ENCODE results near the gene EFNA5. TPM values are rescaled to one million over a fixed set of nuclear protein-coding genes. Genes with fewer than 3 reads are reported as not detected.

Gene EFNA5
- total RNA-seq, 1 donor from 2014 or later = 38.9 TPM

DNA sequence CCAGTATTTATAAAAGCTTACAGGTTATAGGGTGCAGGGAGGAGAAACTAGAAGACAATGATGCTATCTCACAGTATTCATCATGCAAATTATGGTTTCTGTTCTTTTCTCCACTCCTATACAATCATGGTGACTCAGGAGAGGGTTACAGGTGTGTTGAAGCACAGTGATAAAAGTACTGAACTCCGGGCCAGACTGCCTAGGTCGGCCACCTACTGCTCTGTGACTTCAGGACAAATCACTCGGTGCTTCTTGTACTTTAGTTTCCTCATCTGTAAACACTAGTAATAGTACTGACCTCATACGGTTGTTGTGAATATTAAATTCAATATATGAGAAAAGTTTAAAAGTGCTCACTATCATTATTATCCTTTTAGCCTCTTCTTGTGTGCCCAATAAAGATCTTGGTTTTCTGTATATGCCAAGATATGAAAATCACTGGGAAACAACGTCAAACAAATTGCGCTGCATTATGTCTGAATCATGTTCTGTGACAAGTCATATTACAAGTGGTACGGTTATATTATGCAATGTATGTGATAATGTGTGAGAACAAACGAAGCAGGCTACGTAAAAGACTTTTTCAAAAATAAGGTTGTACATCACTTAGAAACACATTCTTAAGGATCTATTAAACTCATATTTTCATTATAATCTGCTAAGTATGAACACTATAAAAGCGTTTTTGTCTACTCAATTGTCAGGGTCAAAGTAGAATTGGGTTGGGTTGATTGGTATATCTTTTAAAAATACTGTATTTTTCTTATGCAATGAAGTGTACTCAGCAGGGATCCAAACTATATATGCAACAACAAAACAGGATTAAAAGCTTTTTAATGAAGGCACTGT lies 153.3 kb downstream of the EFNA5 start:
- no peaks in the 10 kb centered on the region for H3K9me3 Mint-ChIP-seq (ENCODE audit: low read depth)
- no peak overlapping the region for H3K4me3 Mint-ChIP-seq (ENCODE audit: unreplicated experiment)
- H3K27ac Mint-ChIP-seq (ENCODE audit: unreplicated experiment) = no peak overlapping the region
- TF ChIP-seq, protein P1, sequence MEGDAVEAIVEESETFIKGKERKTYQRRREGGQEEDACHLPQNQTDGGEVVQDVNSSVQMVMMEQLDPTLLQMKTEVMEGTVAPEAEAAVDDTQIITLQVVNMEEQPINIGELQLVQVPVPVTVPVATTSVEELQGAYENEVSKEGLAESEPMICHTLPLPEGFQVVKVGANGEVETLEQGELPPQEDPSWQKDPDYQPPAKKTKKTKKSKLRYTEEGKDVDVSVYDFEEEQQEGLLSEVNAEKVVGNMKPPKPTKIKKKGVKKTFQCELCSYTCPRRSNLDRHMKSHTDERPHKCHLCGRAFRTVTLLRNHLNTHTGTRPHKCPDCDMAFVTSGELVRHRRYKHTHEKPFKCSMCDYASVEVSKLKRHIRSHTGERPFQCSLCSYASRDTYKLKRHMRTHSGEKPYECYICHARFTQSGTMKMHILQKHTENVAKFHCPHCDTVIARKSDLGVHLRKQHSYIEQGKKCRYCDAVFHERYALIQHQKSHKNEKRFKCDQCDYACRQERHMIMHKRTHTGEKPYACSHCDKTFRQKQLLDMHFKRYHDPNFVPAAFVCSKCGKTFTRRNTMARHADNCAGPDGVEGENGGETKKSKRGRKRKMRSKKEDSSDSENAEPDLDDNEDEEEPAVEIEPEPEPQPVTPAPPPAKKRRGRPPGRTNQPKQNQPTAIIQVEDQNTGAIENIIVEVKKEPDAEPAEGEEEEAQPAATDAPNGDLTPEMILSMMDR (IDR thresholded peaks at IDR 0.05) = no peak
- H3K36me3 Mint-ChIP-seq (ENCODE audit: low read depth) = no peaks in the 10 kb centered on the region
- no peak for DNase-seq (ENCODE audit: low spot score)
- H3K27me3 Mint-ChIP-seq (ENCODE audit: low read depth) = no peaks in the 10 kb centered on the region
- H3K4me1 Mint-ChIP-seq (ENCODE audit: low read depth) = peaks cover 30% of the 10 kb centered on the region

DNA sequence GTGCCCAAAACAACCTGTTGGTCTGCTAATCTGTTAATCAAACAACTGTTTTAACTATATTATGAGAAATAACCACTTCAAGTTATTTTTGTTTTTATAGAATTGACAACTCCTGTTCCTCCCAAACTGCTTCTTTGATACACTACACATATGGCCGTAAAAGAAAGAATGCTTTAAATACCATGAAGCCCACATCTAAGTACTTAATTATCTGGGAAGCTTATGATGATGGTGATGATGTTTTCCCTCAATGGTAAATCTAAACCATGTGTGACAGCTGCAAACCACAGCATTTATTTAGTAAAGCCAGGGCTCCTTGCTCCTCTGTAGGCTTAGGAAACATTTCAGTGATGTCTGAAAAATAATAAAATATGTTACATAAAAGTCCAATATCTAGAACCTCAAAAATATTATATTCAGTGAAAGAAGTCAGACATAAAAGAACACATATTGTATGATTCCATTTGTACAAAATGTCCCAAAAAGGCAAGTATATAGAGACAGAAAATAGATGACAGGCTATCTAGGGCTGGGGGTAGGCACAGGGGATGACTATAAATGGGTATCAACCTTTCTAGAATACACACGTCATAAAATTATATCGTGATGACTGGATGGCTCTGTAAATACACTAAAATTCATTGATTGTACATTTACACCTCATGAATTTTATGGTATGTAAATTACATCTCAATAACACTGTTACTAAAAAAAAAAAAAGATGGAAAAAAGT lies 154.1 kb downstream of the EFNA5 start:
- H3K27me3 Mint-ChIP-seq (ENCODE audit: low read depth) = no peaks in the 10 kb centered on the region
- H3K4me1 Mint-ChIP-seq (ENCODE audit: low read depth) = peaks cover 30% of the 10 kb centered on the region
- H3K36me3 Mint-ChIP-seq (ENCODE audit: low read depth) = no peaks in the 10 kb centered on the region
- no peak overlapping the region for H3K27ac Mint-ChIP-seq (ENCODE audit: unreplicated experiment)
- DNase-seq (ENCODE audit: low spot score) = no peak
- H3K4me3 Mint-ChIP-seq (ENCODE audit: unreplicated experiment) = no peak overlapping the region
- TF ChIP-seq, protein P1 (IDR thresholded peaks at IDR 0.05) = no peak
- H3K9me3 Mint-ChIP-seq (ENCODE audit: low read depth) = no peaks in the 10 kb centered on the region

DNA sequence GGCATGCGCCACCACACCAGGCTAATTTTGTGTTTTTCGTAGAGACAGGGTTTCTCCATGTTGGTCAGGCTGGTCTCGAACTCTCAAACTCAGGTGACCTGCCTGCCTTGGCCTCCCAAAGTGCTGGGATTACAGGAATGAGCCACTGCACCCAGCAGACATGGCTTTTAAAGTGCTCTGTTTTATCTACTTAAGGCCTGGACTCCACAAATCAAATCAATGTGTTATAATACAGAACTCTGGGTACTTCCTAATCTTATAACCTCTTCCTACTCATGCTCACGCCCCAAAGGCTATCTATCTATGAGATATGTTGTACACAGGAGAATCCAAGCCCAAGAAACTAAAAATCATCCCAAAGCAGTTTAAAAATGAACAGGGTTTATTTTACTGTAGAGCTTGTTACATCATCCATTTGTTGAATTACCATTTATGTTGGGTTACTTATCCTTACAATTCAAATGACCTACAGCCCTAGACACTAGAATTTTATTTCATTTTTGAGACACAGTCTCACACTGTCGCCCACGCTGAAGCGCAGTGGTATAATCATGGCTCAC lies 155.1 kb downstream of the EFNA5 start:
- Mint-ChIP-seq H3K4me3 (ENCODE audit: unreplicated experiment) (no peak overlapping the region), H3K27ac (ENCODE audit: unreplicated experiment) (no peak overlapping the region), H3K4me1 (ENCODE audit: low read depth) (peaks cover 30% of the 10 kb centered on the region), H3K9me3 (ENCODE audit: low read depth) (no peaks in the 10 kb centered on the region), H3K36me3 (ENCODE audit: low read depth) (no peaks in the 10 kb centered on the region), H3K27me3 (ENCODE audit: low read depth) (no peaks in the 10 kb centered on the region)
- TF ChIP-seq, protein P1 (IDR thresholded peaks at IDR 0.05) = no peak
- no peak for DNase-seq (ENCODE audit: low spot score)

DNA sequence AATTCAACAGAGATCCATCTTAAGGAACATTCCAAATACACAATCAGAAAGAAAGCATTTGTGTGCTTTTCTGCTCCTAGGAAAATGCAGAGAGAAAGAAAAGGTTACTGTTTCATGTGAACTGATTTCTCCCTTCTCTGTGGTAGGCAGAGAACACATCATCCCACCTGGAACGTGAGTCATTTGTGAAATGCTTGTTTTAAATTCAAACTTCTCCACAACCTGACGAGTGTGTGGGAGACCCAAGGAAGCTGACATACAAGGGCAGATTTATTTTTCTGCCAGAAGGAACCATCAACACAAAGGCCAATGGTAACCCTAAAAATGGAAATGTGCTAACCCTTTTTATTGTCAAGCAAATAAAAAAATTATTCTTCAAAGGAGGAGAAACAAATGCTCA lies 156.4 kb downstream of the EFNA5 start:
- Mint-ChIP-seq H3K4me1 (ENCODE audit: low read depth) (peaks cover 20% of the 10 kb centered on the region), H3K27me3 (ENCODE audit: low read depth) (no peaks in the 10 kb centered on the region), H3K27ac (ENCODE audit: unreplicated experiment) (no peak overlapping the region), H3K36me3 (ENCODE audit: low read depth) (no peaks in the 10 kb centered on the region), H3K9me3 (ENCODE audit: low read depth) (no peaks in the 10 kb centered on the region), H3K4me3 (ENCODE audit: unreplicated experiment) (no peak overlapping the region)
- DNase-seq (ENCODE audit: low spot score) = no peak
- TF ChIP-seq, protein P1 (IDR thresholded peaks at IDR 0.05) = no peak

DNA sequence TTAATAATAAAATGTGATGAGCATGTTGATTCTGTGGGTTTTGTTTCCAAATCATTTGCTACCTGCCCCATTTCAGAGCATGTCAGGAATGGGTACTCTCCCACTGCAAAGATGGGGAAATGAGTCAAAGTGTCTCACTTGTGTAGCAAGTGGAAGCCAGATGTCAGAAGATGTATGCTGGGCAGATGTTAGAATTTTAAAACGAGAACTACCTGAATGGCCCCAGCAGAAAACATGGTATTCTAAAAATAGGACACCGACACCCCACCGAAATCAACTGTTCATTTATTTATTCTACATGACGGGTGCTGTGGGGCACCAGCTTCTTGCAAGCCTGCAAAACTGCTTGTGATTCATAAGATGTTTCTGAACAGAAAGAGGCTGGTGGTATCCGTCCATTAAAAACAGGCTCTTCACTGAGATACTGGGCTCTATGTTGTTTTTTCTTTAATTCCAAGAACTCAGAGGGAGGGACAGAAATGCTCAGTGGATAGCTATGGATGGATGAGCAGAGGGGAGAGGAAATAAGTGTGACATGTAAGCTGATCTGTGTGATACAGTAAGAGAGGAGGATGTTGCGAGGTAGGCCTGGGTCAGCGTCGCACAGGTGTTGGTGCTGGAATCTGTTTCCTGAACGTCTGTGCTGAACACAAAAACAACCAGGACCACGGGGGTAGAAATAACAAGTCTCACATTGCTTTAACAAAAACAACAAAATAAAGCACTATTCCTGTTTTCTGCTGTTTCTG lies 157.2 kb downstream of the EFNA5 start:
- H3K27me3 Mint-ChIP-seq (ENCODE audit: low read depth) = no peaks in the 10 kb centered on the region

More for the DNA sequence above, 157.2 kb downstream of the EFNA5 start:
- Mint-ChIP-seq H3K4me3 (ENCODE audit: unreplicated experiment) (no peak overlapping the region), H3K36me3 (ENCODE audit: low read depth) (no peaks in the 10 kb centered on the region), H3K9me3 (ENCODE audit: low read depth) (no peaks in the 10 kb centered on the region), H3K27ac (ENCODE audit: unreplicated experiment) (peak overlapping the region; percentile 19), H3K4me1 (ENCODE audit: low read depth) (peaks cover 20% of the 10 kb centered on the region)
- no peak for DNase-seq (ENCODE audit: low spot score)
- TF ChIP-seq, protein P1 (IDR thresholded peaks at IDR 0.05) = no peak
